ENCODE measurements around the gene FRAT2.

DNA sequence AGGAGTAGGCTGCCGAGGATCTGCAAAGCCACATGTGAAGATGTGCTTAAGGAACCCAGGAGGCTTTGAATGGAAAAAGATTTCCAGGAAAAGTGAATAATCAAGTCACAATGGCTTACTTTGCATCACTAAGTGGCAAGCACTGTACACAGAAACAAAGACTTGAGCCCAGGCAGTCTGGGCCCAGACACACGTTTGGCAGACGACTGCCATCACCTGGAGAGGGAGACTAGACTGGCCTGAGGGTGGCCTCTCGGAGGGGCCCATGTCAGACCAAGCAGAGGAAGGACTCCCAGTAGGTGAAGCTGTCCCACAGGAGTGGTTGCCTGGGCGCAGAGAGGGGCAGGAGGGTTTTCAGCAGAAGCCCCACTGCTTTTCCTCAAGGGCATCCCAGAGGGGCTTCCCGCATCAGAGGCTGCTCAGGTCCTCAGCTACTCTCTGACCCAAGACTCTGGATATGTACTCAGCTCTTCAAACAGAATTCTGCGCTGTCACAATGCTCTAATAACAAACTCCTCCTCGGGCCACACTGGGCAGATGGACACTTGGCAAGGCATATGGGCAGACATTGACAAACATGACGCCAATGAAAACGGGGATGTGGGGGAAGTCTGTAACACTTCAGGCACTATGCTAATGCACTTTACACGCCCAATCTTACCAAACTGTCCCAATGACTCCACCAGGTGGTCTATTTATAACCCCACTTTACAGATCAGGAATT, 27.9 kb upstream of the FRAT2 start:
- TF ChIP-seq POLR2A (IDR thresholded peaks at IDR 0.05; ENCODE audit: low read length) (no peak), GATA1 (IDR thresholded peaks at IDR 0.05; ENCODE audit: low read depth, low read length) (no peak)
